OCI-LY3 (cell line): ENCODE data around the gene P2RY8.

ENCODE experiments used
- EZH2phosphoT487 ChIP-seq: fragments of 200-600 bp; shearing (Covaris generic); IDR thresholded peaks from 2 replicates; pipeline ENCODE4 v1.6.1; 2018; ENCODE audit warnings: antibody characterized with exemption, mixed run types, low read depth
- TF ChIP-seq, protein P1 (sequence below): fragments of 200-600, 300-600 bp; sonication (generic); IDR thresholded peaks from 2 replicates; pipeline ENCODE4 v1.5.1; 2014; ENCODE audit warnings: antibody characterized with exemption, low read length, low read depth

DNA sequence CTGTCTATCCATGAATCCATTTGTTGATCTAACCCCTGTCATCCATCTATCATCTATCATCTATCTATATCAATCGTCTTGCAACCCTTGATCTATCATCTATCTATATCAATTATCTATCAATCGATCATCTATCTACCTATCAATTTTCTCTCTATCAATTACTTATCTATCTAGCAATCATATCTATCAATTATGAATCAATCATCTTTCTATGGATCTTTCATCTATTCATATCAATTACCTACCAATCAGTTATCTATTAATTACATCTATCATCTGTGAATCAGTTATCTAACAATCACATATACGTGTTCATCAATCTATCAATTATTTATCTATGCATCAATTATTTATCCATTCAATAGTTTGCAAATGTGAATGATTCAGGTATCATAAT, 59.8 kb downstream of the P2RY8 start:
- TF ChIP-seq, protein P1, sequence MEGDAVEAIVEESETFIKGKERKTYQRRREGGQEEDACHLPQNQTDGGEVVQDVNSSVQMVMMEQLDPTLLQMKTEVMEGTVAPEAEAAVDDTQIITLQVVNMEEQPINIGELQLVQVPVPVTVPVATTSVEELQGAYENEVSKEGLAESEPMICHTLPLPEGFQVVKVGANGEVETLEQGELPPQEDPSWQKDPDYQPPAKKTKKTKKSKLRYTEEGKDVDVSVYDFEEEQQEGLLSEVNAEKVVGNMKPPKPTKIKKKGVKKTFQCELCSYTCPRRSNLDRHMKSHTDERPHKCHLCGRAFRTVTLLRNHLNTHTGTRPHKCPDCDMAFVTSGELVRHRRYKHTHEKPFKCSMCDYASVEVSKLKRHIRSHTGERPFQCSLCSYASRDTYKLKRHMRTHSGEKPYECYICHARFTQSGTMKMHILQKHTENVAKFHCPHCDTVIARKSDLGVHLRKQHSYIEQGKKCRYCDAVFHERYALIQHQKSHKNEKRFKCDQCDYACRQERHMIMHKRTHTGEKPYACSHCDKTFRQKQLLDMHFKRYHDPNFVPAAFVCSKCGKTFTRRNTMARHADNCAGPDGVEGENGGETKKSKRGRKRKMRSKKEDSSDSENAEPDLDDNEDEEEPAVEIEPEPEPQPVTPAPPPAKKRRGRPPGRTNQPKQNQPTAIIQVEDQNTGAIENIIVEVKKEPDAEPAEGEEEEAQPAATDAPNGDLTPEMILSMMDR = no peak
- no peak for TF ChIP-seq EZH2phosphoT487
